Cerebellar cortex (tissue), 1 donor: ENCODE results near the gene SIRT7.

Experiments used
- DNase-seq: peaks from one replicate; pipeline ENCODE4 v3.0.0-alpha.2; 2015; ENCODE audit warnings: low spot score

SIRT7 gene

GRCh38 chr17:81863833-81864768 lies 53.9 kb downstream of the SIRT7 start:
- no peak for DNase-seq

- no peak for DNase-seq
Observed at GRCh38 chr17:81863123-81863675, 54.8 kb downstream of the SIRT7 start.
